H9 (cell line): ENCODE measurements around the gene TMEM106C. TPM values are rescaled to one million over a fixed set of nuclear protein-coding genes. Genes with fewer than 3 reads are reported as not detected.
A peak's percentile ranks its signal among the peaks of the same experiment; 100 is the strongest.

Source experiments
- DNase-seq: peaks from one replicate; pipeline ENCODE4 v3.0.0-alpha.2; 2017
- H2AFZ ChIP-seq: one replicate; pipeline ENCODE4 v1.6.1; 2013; ENCODE audit warnings: mild to moderate bottlenecking, low read length, control low read depth, moderate library complexity
- H2AK5ac ChIP-seq: 2 replicates; pipeline ENCODE4 v1.6.1; 2013; ENCODE audit warnings: low read length, control low read depth, mixed read lengths; ENCODE audit not compliant: insufficient read length
- H2BK120ac ChIP-seq: one replicate; pipeline ENCODE4 v1.6.1; 2013; ENCODE audit warnings: low read depth, mild to moderate bottlenecking, low read length, control low read depth, inconsistent platforms; ENCODE audit not compliant: poor library complexity, severe bottlenecking
- H2BK12ac ChIP-seq: 2 replicates; pipeline ENCODE4 v1.6.1; 2013; ENCODE audit warnings: low read length, control low read depth, mixed read lengths, low read depth; ENCODE audit not compliant: insufficient read length
- H2BK15ac ChIP-seq: 2 replicates; pipeline ENCODE4 v1.6.1; 2013; ENCODE audit warnings: low read depth, low read length, control low read depth
- H2BK20ac ChIP-seq: one replicate; pipeline ENCODE4 v1.6.1; 2013; ENCODE audit warnings: low read depth, mild to moderate bottlenecking, low read length, control low read depth, inconsistent platforms; ENCODE audit not compliant: poor library complexity, severe bottlenecking
- H2BK5ac ChIP-seq: 2 replicates; pipeline ENCODE4 v1.6.1; 2013; ENCODE audit warnings: low read length, control low read depth, mixed read lengths; ENCODE audit not compliant: insufficient read length
- H3K14ac ChIP-seq: 2 replicates; pipeline ENCODE4 v1.6.1; 2013; ENCODE audit warnings: low read length, control low read depth; ENCODE audit not compliant: insufficient read depth
- H3K18ac ChIP-seq: 2 replicates; pipeline ENCODE4 v1.6.1; 2013; ENCODE audit warnings: low read depth, mild to moderate bottlenecking, mixed read lengths, low read length, control low read depth; ENCODE audit not compliant: insufficient read length
- H3K23ac ChIP-seq: 2 replicates; pipeline ENCODE4 v1.6.1; 2013; ENCODE audit warnings: low read length, control low read depth, mixed read lengths, low read depth; ENCODE audit not compliant: insufficient read length
- H3K23me2 ChIP-seq: 2 replicates; pipeline ENCODE4 v1.6.1; 2013; ENCODE audit warnings: low read depth, mild to moderate bottlenecking, mixed read lengths, low read length, control low read depth; ENCODE audit not compliant: insufficient read length, poor library complexity, severe bottlenecking
- H3K27ac ChIP-seq: 2 replicates; pipeline ENCODE4 v1.5.1; 2013; ENCODE audit warnings: low read length, control low read depth, mixed read lengths, low read depth; ENCODE audit not compliant: insufficient read length
- H3K27me3 ChIP-seq: 2 replicates; pipeline ENCODE4 v1.6.1; 2013; ENCODE audit warnings: low read length, control low read depth, inconsistent platforms; ENCODE audit not compliant: insufficient read depth
- H3K4ac ChIP-seq: 2 replicates; pipeline ENCODE4 v1.6.1; 2013; ENCODE audit warnings: low read depth, mild to moderate bottlenecking, control low read depth, inconsistent platforms, low read length, moderate library complexity
- H3K4me1 ChIP-seq: 2 replicates; pipeline ENCODE4 v1.6.1; 2013; ENCODE audit warnings: low read length, control low read depth, inconsistent platforms; ENCODE audit not compliant: insufficient read depth
- H3K4me2 ChIP-seq: 2 replicates; pipeline ENCODE4 v1.6.1; 2013; ENCODE audit warnings: low read length, control low read depth, mixed read lengths; ENCODE audit not compliant: insufficient read length, insufficient read depth
- H3K56ac ChIP-seq: 2 replicates; pipeline ENCODE4 v1.6.1; 2013; ENCODE audit warnings: low read depth, mild to moderate bottlenecking, mixed read lengths, low read length, control low read depth; ENCODE audit not compliant: insufficient read length
- H3K79me1 ChIP-seq: 2 replicates; pipeline ENCODE4 v1.6.1; 2013; ENCODE audit warnings: low read depth, mild to moderate bottlenecking, moderate library complexity, low read length, control low read depth, inconsistent platforms; ENCODE audit not compliant: insufficient read depth, poor library complexity, severe bottlenecking
- H3K79me2 ChIP-seq: 2 replicates; pipeline ENCODE4 v1.6.1; 2013; ENCODE audit warnings: low read length, control low read depth, inconsistent platforms; ENCODE audit not compliant: insufficient read depth
- H3K9ac ChIP-seq: 2 replicates; pipeline ENCODE4 v1.6.1; 2013; ENCODE audit warnings: low read length, control low read depth, mixed read lengths; ENCODE audit not compliant: insufficient read length; ENCODE audit errors: extremely low read depth
- H3K9me3 ChIP-seq: one replicate; pipeline ENCODE4 v1.6.1; 2013; ENCODE audit warnings: low read depth, low read length, inconsistent platforms; ENCODE audit not compliant: control insufficient read depth
- H3T11ph ChIP-seq: one replicate; pipeline ENCODE4 v1.6.1; 2013; ENCODE audit warnings: mild to moderate bottlenecking, low read length, control low read depth, inconsistent platforms
- H4K20me1 ChIP-seq: one replicate; pipeline ENCODE4 v1.6.1; 2013; ENCODE audit not compliant: control insufficient read depth, insufficient read length, insufficient read depth
- H4K5ac ChIP-seq: 2 replicates; pipeline ENCODE4 v1.6.1; 2013; ENCODE audit warnings: low read depth, mild to moderate bottlenecking, mixed read lengths, low read length, control low read depth; ENCODE audit not compliant: insufficient read length
- H4K8ac ChIP-seq: replicated peaks from 2 replicates; pipeline ENCODE4 v1.6.1; 2013; ENCODE audit warnings: low read length, control low read depth, mixed read lengths, low read depth; ENCODE audit not compliant: insufficient read length
- H4K91ac ChIP-seq: 2 replicates; pipeline ENCODE4 v1.6.1; 2013; ENCODE audit warnings: low read depth, mild to moderate bottlenecking, moderate library complexity, mixed read lengths, low read length, control low read depth; ENCODE audit not compliant: insufficient read length
- H3K27ac Mint-ChIP-seq, 3 experiments: 2 replicates in 2 of 3; 3 replicates in 1 of 3; pipeline ENCODE4 v1.8.0; 2020 to 2021; ENCODE audit warnings: mixed read lengths in 3 of 3, mild to moderate bottlenecking in 1 of 3, moderate library complexity in 1 of 3
- H3K27me3 Mint-ChIP-seq: 2 replicates; pipeline ENCODE4 v1.8.0; 2021; ENCODE audit warnings: low read depth, mild to moderate bottlenecking, moderate library complexity, mixed read lengths
- H3K36me3 Mint-ChIP-seq, 3 experiments: 2 replicates in 2 of 3; 3 replicates in 1 of 3; pipeline ENCODE4 v1.8.0; 2020 to 2021; ENCODE audit warnings: low read depth in 3 of 3, mixed read lengths in 3 of 3; ENCODE audit not compliant: insufficient read depth in 1 of 3
- H3K4me1 Mint-ChIP-seq, 2 experiments: 2 replicates each; pipeline ENCODE4 v1.8.0; 2020; ENCODE audit warnings: mixed read lengths in 2 of 2
- H3K4me3 Mint-ChIP-seq, 2 experiments: 2 replicates in 1 of 2; 3 replicates in 1 of 2; pipeline ENCODE4 v1.8.0; 2020 to 2021; ENCODE audit warnings: mild to moderate bottlenecking in 2 of 2, mixed read lengths in 2 of 2, moderate library complexity in 1 of 2
- H3K9me3 Mint-ChIP-seq, 2 experiments: 2 replicates in 1 of 2; 3 replicates in 1 of 2; pipeline ENCODE4 v1.8.0; 2020; ENCODE audit warnings: mild to moderate bottlenecking in 2 of 2, mixed read lengths in 2 of 2, moderate library complexity in 1 of 2
- WGBS: extraction: QIAGEN DNeasy Blood & Tissue Kit; methylation state at CpG from one replicate; pipeline ENCODE4 v1.1.7; 2013; ENCODE audit warnings: missing lambda C conversion rate, low lambda C conversion rate, mixed read lengths; ENCODE audit not compliant: insufficient read length; ENCODE audit errors: extremely low coverage; 5-methylcytosine and 5-hydroxymethylcytosine counted together
- total RNA-seq: library from RNA; stranded (reverse); gene quantifications from 2 replicates; pipeline ENCODE4 v1.2.1, GENCODE V29; 2021
- TF ChIP-seq, protein P1 (sequence below): fragments of 200-600 bp; sonication (generic); conservative IDR thresholded peaks from 3 replicates; pipeline ENCODE4 v1.8.0; 2021; ENCODE audit warnings: antibody characterized with exemption, mild to moderate bottlenecking

The TMEM106C gene
- total RNA-seq, 1 experiment from 2014 or later: 43.7 TPM

DNA sequence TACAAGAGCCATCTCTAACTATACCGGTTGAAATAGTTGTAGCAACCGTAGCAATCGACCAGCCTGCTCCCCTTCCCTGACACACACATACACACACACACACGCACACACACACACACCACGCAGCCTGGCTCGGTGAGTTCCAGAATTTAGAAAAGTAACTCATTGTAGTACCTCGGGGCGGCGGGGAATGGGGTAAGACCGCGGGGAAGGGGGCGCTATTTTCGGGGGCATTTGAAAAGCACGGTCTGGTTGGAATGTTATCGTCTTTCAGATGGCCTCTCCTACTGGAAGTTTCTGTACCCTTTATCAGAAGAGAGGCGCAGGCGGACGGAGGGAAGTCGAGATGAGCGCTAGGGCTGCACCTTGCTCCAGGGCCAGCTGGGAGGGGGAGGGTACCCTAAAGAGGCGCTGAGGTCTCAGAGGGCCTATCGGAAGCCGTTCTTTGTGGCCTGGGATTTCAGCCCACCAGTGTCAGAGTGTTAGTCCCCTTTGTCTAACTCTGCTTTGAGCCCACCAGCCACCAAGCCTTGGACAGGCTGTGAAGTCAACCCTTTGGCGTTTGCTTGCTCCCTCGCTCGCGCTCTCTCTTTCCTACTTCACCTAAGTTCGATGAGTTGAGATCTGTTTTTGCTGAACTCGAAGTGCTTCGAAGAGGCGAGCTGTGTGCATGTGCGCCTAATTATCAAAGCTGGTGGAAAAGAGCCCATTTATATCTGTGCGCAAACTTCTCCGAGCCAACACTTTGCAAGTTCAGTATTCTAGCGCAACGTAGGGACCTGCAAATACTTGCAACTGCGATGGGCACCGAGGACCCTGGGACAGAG, 40.0 kb downstream of the TMEM106C start:
- Histone ChIP-seq H3K4me1 (peaks cover 3% of the 10 kb centered on the region), H2BK120ac (no peak overlapping the region), H3K23me2 (peaks cover 31% of the 10 kb centered on the region), H4K20me1 (peaks cover 3% of the 10 kb centered on the region), H3K9ac (no peak overlapping the region), H3K23ac (no peak overlapping the region), H3K27ac (no peak overlapping the region), H3K56ac (no peak overlapping the region), H3K27me3 (peaks cover 78% of the 10 kb centered on the region), H3K4ac (no peak overlapping the region), H2BK12ac (no peak overlapping the region), H2AFZ (no peak overlapping the region), H3K14ac (no peak overlapping the region), H2BK15ac (no peak overlapping the region), H2BK20ac (no peak overlapping the region), H3K79me2 (no peaks in the 10 kb centered on the region), H4K8ac (no peak overlapping the region), H3K4me2 (peak overlapping the region; percentile 69), H2BK5ac (no peak overlapping the region), H4K91ac (no peak overlapping the region), H3T11ph (no peak overlapping the region), H3K79me1 (no peaks in the 10 kb centered on the region), H3K9me3 (no peaks in the 10 kb centered on the region), H3K18ac (no peak overlapping the region), H2AK5ac (no peak overlapping the region), H4K5ac (no peak overlapping the region)
- Mint-ChIP-seq H3K9me3 (peaks cover 0 to 2% of the 10 kb centered on the region in 2 experiments; a peak in 2 of 5 replicates), H3K36me3 (no peaks in the 10 kb centered on the region), H3K27me3 (peaks cover 99% of the 10 kb centered on the region), H3K4me1 (peaks cover 50 to 54% of the 10 kb centered on the region in 2 experiments), H3K4me3 (peak overlapping the region; percentile 49 to 86), H3K27ac (no peak overlapping the region)
- peak; percentile 49 for DNase-seq
- no CpG with 5 or more reads among the region's 38 CpGs for WGBS
- TF ChIP-seq, protein P1, sequence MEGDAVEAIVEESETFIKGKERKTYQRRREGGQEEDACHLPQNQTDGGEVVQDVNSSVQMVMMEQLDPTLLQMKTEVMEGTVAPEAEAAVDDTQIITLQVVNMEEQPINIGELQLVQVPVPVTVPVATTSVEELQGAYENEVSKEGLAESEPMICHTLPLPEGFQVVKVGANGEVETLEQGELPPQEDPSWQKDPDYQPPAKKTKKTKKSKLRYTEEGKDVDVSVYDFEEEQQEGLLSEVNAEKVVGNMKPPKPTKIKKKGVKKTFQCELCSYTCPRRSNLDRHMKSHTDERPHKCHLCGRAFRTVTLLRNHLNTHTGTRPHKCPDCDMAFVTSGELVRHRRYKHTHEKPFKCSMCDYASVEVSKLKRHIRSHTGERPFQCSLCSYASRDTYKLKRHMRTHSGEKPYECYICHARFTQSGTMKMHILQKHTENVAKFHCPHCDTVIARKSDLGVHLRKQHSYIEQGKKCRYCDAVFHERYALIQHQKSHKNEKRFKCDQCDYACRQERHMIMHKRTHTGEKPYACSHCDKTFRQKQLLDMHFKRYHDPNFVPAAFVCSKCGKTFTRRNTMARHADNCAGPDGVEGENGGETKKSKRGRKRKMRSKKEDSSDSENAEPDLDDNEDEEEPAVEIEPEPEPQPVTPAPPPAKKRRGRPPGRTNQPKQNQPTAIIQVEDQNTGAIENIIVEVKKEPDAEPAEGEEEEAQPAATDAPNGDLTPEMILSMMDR: 0 out of 3 replicates have a peak, but pooled peaks have one; percentile 21
